IMR-90 (cell line): ENCODE measurements around the gene PRKAR1B. TPM values are rescaled to one million over a fixed set of nuclear protein-coding genes. Genes with fewer than 3 reads are reported as not detected.

Experiments
- ATAC-seq: fragments of 200-7000 bp; cut with Tn5 transposase; 2 replicates; pipeline ENCODE4 v1.9.1; 2020; ENCODE audit warnings: low read depth, mild to moderate bottlenecking, moderate library complexity
- BruUV-seq: library from RNA; stranded (reverse); fragments of 400-500 nt; replicated peaks from 2 replicates; lab custom pipeline; 2021; lab: Mats Ljungman, UMichigan
- CTCF ChIA-PET: fragments of 300-600 bp; formaldehyde crosslinking; extraction: SDS; loops from one replicate; lab custom pipeline; 2021; ENCODE audit warnings: antibody characterized with exemption; lab: Yijun Ruan, JAX
- POLR2A ChIA-PET: fragments of 300-600 bp; sonication (Branson Sonifier 250); formaldehyde crosslinking; loops from one replicate; lab custom pipeline; 2022; ENCODE audit warnings: antibody characterized with exemption; ENCODE audit not compliant: unreplicated experiment; lab: Charles Lee
- DNase-seq: peaks from one replicate; pipeline ENCODE4 v3.0.0; 2013
- H2AFZ ChIP-seq: replicated peaks from 2 replicates; pipeline ENCODE3; 2013; ENCODE audit warnings: low read length, mild to moderate bottlenecking; ENCODE audit not compliant: poor library complexity
- H2AK5ac ChIP-seq: 2 replicates; pipeline ENCODE4 v1.6.1; 2013; ENCODE audit warnings: low read depth, low read length, inconsistent platforms
- H2AK9ac ChIP-seq: replicated peaks from 2 replicates; pipeline ENCODE3; 2013; ENCODE audit warnings: mild to moderate bottlenecking, low read depth, low read length, moderate library complexity; ENCODE audit not compliant: poor library complexity
- H2BK120ac ChIP-seq: 2 replicates; pipeline ENCODE4 v1.6.1; 2013; ENCODE audit warnings: low read depth, low read length, inconsistent platforms
- H2BK15ac ChIP-seq: 3 replicates; pipeline ENCODE4 v1.6.1; 2013; ENCODE audit warnings: low read depth, low read length, inconsistent platforms
- H2BK20ac ChIP-seq: 2 replicates; pipeline ENCODE4 v1.6.1; 2013; ENCODE audit warnings: low read depth, mild to moderate bottlenecking, inconsistent platforms, low read length, moderate library complexity
- H2BK5ac ChIP-seq: 2 replicates; pipeline ENCODE4 v1.6.1; 2013; ENCODE audit warnings: mild to moderate bottlenecking, low read depth, low read length, inconsistent platforms; ENCODE audit not compliant: poor library complexity, severe bottlenecking
- H3K14ac ChIP-seq: replicated peaks from 2 replicates; pipeline ENCODE4 v1.6.1; 2013; ENCODE audit warnings: low read depth, low read length, inconsistent platforms
- H3K18ac ChIP-seq: 2 replicates; pipeline ENCODE4 v1.6.1; 2013; ENCODE audit warnings: low read depth, low read length, control low read depth
- H3K23ac ChIP-seq: 2 replicates; pipeline ENCODE4 v1.6.1; 2013; ENCODE audit warnings: low read depth, low read length, inconsistent platforms
- H3K27ac ChIP-seq: 2 replicates; pipeline ENCODE4 v1.5.1; 2013; ENCODE audit warnings: mild to moderate bottlenecking, control low read depth, low read length; ENCODE audit not compliant: insufficient read depth
- H3K27me3 ChIP-seq: 2 replicates; pipeline ENCODE4 v1.6.1; 2013; ENCODE audit warnings: low read length; ENCODE audit not compliant: control insufficient read depth, insufficient read depth
- H3K36me3 ChIP-seq: 2 replicates; pipeline ENCODE4 v1.6.1; 2013; ENCODE audit warnings: low read length, mixed read lengths; ENCODE audit not compliant: control insufficient read depth, insufficient read depth
- H3K4ac ChIP-seq: 2 replicates; pipeline ENCODE4 v1.6.1; 2013; ENCODE audit warnings: low read depth, low read length, inconsistent platforms
- H3K4me1 ChIP-seq: 2 replicates; pipeline ENCODE4 v1.6.1; 2013; ENCODE audit warnings: low read length, mixed read lengths; ENCODE audit not compliant: control insufficient read depth, insufficient read depth
- H3K4me2 ChIP-seq: 2 replicates; pipeline ENCODE4 v1.6.1; 2013; ENCODE audit warnings: low read depth, mild to moderate bottlenecking, control low read depth, low read length, moderate library complexity
- H3K4me3 ChIP-seq: 2 replicates; pipeline ENCODE4 v1.5.1; 2013; ENCODE audit warnings: low read depth, mild to moderate bottlenecking, control low read depth, low read length, moderate library complexity; ENCODE audit not compliant: insufficient read depth
- H3K56ac ChIP-seq: 2 replicates; pipeline ENCODE4 v1.6.1; 2013; ENCODE audit warnings: low read length, inconsistent platforms; ENCODE audit not compliant: insufficient read depth; ENCODE audit errors: extremely low read depth
- H3K79me1 ChIP-seq, 2 experiments: 2 replicates each; pipeline ENCODE4 v1.6.1; 2013; ENCODE audit warnings: low read length in 2 of 2, inconsistent platforms in 1 of 2, low read depth in 1 of 2
- H3K9ac ChIP-seq: 2 replicates; pipeline ENCODE4 v1.6.1; 2013; ENCODE audit warnings: low read depth, low read length, control low read depth
- H3K9me1 ChIP-seq: 2 replicates; pipeline ENCODE4 v1.6.1; 2013; ENCODE audit warnings: low read length, inconsistent platforms; ENCODE audit not compliant: insufficient read depth
- H3K9me3 ChIP-seq: 2 replicates; pipeline ENCODE4 v1.6.1; 2013; ENCODE audit warnings: low read length; ENCODE audit not compliant: control insufficient read depth, insufficient read depth
- H4K20me1 ChIP-seq: 2 replicates; pipeline ENCODE4 v1.6.1; 2013; ENCODE audit warnings: low read length, inconsistent platforms; ENCODE audit not compliant: insufficient read depth
- H4K5ac ChIP-seq: 2 replicates; pipeline ENCODE4 v1.6.1; 2013; ENCODE audit warnings: mild to moderate bottlenecking, low read depth, low read length, control low read depth
- H4K8ac ChIP-seq, 2 experiments: 2 replicates each; pipeline ENCODE4 v1.6.1; 2013; ENCODE audit warnings: low read depth in 2 of 2, low read length in 2 of 2, control low read depth in 1 of 2, inconsistent platforms in 1 of 2
- H4K91ac ChIP-seq: 2 replicates; pipeline ENCODE4 v1.6.1; 2013; ENCODE audit warnings: low read depth, low read length, inconsistent platforms; ENCODE audit not compliant: insufficient read depth
- BHLHE40 ChIP-seq: fragments of 150-350 bp; IDR thresholded peaks from 2 replicates; pipeline ENCODE4 v1.6.1; 2016; ENCODE audit warnings: mild to moderate bottlenecking, low read depth, low read length
- RCOR1 ChIP-seq: IDR thresholded peaks from 2 replicates; pipeline ENCODE4 v1.6.1; 2012; ENCODE audit warnings: mild to moderate bottlenecking, low read length, improper control_type of control experiment; ENCODE audit not compliant: insufficient replicate concordance
- WGBS, 2 experiments: methylation state at CpG; one replicate each; pipeline versions ENCODE4 v1.1.5 to v1.1.7; 2013; ENCODE audit warnings: missing lambda C conversion rate in 2 of 2; ENCODE audit not compliant: insufficient read length in 1 of 2; ENCODE audit errors: extremely low coverage in 2 of 2; 5-methylcytosine and 5-hydroxymethylcytosine counted together
- dilution Hi-C: fragments of 300-500 bp; cut with HindIII; formaldehyde crosslinking; loops from one replicate; pipeline ENCODE4 v1.14.3; 2018; ENCODE audit warnings: low sequenced_read_pairs; ENCODE audit not compliant: unreplicated experiment
- in situ Hi-C: fragments of 300-500 bp; cut with MboI; formaldehyde crosslinking; loops from 3 replicates; pipeline ENCODE4 v1.14.3; 2019; ENCODE audit warnings: low sequenced_read_pairs, inconsistent platforms, mixed read lengths
- intact Hi-C: fragments of 100-400 bp; cut with micrococcal nuclease; formaldehyde crosslinking; loops from 2 replicates; pipeline ENCODE4 v1.10.0; 2022
- polyA plus RNA-seq, 3 experiments: library from polyadenylated mRNA; depleted of rRNA; stranded (reverse); fragments of >200 nt; gene quantifications; 2 replicates each; pipeline ENCODE4 v1.2.3, GENCODE V29; 2012; ENCODE audit warnings: low replicate concordance in 1 of 3
- total RNA-seq: library from RNA; depleted of rRNA; stranded (reverse); fragments of >200 nt; gene quantifications from 2 replicates; pipeline ENCODE4 v1.2.3, GENCODE V29; 2012

Gene PRKAR1B
- total and polyA plus RNA-seq, 2 of the 4 experiments (the other 2 are of a cell fraction): 15.2 to 20.2 TPM

- Histone ChIP-seq H3K9me3 (no peaks in the 10 kb centered on the region), H3K9ac (no peak overlapping the region), H3K27me3 (no peaks in the 10 kb centered on the region; the same call in 1 of the 2 replicates), H4K91ac (no peak overlapping the region), H3K79me1 (no peaks in the 10 kb centered on the region), H2BK20ac (no peak overlapping the region), H2BK120ac (no peak overlapping the region), H2BK15ac (no peak overlapping the region), H4K5ac (no peak overlapping the region), H3K9me1 (no peaks in the 10 kb centered on the region), H3K14ac (no peak overlapping the region), H3K18ac (no peak overlapping the region), H3K4me1 (0 out of 2 replicates have a peak, but pooled peaks cover under 1% of the 10 kb centered on the region), H2AK5ac (no peak overlapping the region), H4K20me1 (no peaks in the 10 kb centered on the region), H3K4me2 (no peak overlapping the region), H2BK5ac (no peak overlapping the region), H3K56ac (no peak overlapping the region), H3K23ac (no peak overlapping the region), H2AK9ac (peak overlapping the region; percentile 28), H3K4me3 (no peak overlapping the region), H4K8ac (no peak overlapping the region), H3K36me3 (no peaks in the 10 kb centered on the region), H2AFZ (peak overlapping the region; percentile 61), H3K4ac (no peak overlapping the region), H3K27ac (no peak overlapping the region)
- CTCF ChIA-PET: no interaction called here
- in situ Hi-C loops: no loop called here
- no peak for ATAC-seq
- dilution Hi-C loops: no loop called here
- POLR2A ChIA-PET: no interaction called here
- no peak for DNase-seq
- WGBS, 2 experiments: 98% methylated on average over 7 of the region's 7 CpGs; no CpG with 5 or more reads in 1 of the 2 experiments
- TF ChIP-seq RCOR1 (no peak), BHLHE40 (no peak)
- intact Hi-C loops: no loop called here
- no TSS peak for BruUV-seq
Observed at GRCh38 chr7:609365-609764, 117.7 kb downstream of the PRKAR1B start.
